Neutrophil (primary cell): ENCODE measurements around the gene PIH1D2.
"Not testable (repeated sequence)": the region's sequence is repeated elsewhere in the genome, so short reads cannot be mapped to it uniquely, and the experiment has no call there.

ENCODE experiments used
- H3K27ac ChIP-seq: fragments of 200-600 bp; sonication (generic); 2 replicates; pipeline ENCODE4 v1.5.1; 2016; ENCODE audit warnings: mild to moderate bottlenecking, moderate library complexity
- H3K27me3 ChIP-seq: fragments of 200-600 bp; sonication (generic); 2 replicates; pipeline ENCODE4 v1.6.0; 2016; ENCODE audit warnings: mild to moderate bottlenecking
- H3K36me3 ChIP-seq: fragments of 200-600 bp; sonication (generic); 2 replicates; pipeline ENCODE4 v1.5.1; 2017
- H3K4me1 ChIP-seq, 2 experiments: fragments of 200-600 bp in 1 of 2; sonication (generic) in 1 of 2; 1 replicate in 1 of 2; 2 replicates in 1 of 2; pipeline versions ENCODE4 v1.5.1 to v1.6.1; 2013 to 2016; ENCODE audit warnings: low read depth in 1 of 2, low read length in 1 of 2, mild to moderate bottlenecking in 1 of 2, moderate library complexity in 1 of 2; ENCODE audit not compliant: control insufficient read depth in 1 of 2, insufficient read depth in 1 of 2
- H3K4me3 ChIP-seq, 2 experiments: fragments of 200-600 bp in 1 of 2; sonication (generic) in 1 of 2; 1 replicate in 1 of 2; 2 replicates in 1 of 2; pipeline ENCODE4 v1.5.1; 2013 to 2016; ENCODE audit warnings: low read depth in 1 of 2, low read length in 1 of 2, mild to moderate bottlenecking in 1 of 2, moderate library complexity in 1 of 2
- H3K9me3 ChIP-seq: fragments of 200-600 bp; sonication (generic); 2 replicates; pipeline ENCODE4 v1.5.1; 2016
- CTCF ChIP-seq: fragments of 200-600 bp; sonication (generic); IDR thresholded peaks from 2 replicates; pipeline ENCODE4 v1.5.1; 2016; ENCODE audit warnings: antibody characterized with exemption

The PIH1D2 gene

GRCh38 chr11:112051768-112052167, 22.0 kb downstream of the PIH1D2 start:
- Histone ChIP-seq H3K27ac (no peak overlapping the region), H3K4me3 (no peak overlapping the region), H3K4me1 (no peaks in the 10 kb centered on the region), H3K27me3 (no peaks in the 10 kb centered on the region), H3K9me3 (no peaks in the 10 kb centered on the region), H3K36me3 (peaks cover 40% of the 10 kb centered on the region)
- no peak for TF ChIP-seq CTCF

GRCh38 chr11:112050721-112051120, 23.1 kb downstream of the PIH1D2 start:
- Histone ChIP-seq H3K27ac (no peak overlapping the region), H3K36me3 (peaks cover 44% of the 10 kb centered on the region), H3K4me1 (no peaks in the 10 kb centered on the region), H3K27me3 (no peaks in the 10 kb centered on the region), H3K4me3 (no peak overlapping the region), H3K9me3 (no peaks in the 10 kb centered on the region)
- TF ChIP-seq CTCF: no peak

GRCh38 chr11:112049777-112050176, 24.0 kb downstream of the PIH1D2 start:
- Histone ChIP-seq H3K36me3 (peaks cover 51% of the 10 kb centered on the region), H3K9me3 (no peaks in the 10 kb centered on the region), H3K4me1 (no peaks in the 10 kb centered on the region), H3K27ac (no peak overlapping the region), H3K4me3 (no peak overlapping the region), H3K27me3 (no peaks in the 10 kb centered on the region)
- no peak for TF ChIP-seq CTCF

GRCh38 chr11:112048256-112048655, 25.6 kb downstream of the PIH1D2 start:
- not testable (repeated sequence) for H3K27ac ChIP-seq, H3K4me1 ChIP-seq, H3K27me3 ChIP-seq, H3K4me3 ChIP-seq, H3K9me3 ChIP-seq
- peaks cover 37% of the 10 kb centered on the region for H3K36me3 ChIP-seq

- H3K36me3 ChIP-seq: peaks cover 21% of the 10 kb centered on the region
- H3K4me3 ChIP-seq, H3K4me1 ChIP-seq, H3K9me3 ChIP-seq, H3K27me3 ChIP-seq, H3K27ac ChIP-seq: not testable (repeated sequence)
These were observed 27.2 kb downstream of the PIH1D2 start for GRCh38 chr11:112046647-112047046.

GRCh38 chr11:112044961-112045360, 28.9 kb downstream of the PIH1D2 start:
- Histone ChIP-seq H3K27me3 (no peaks in the 10 kb centered on the region), H3K36me3 (peaks cover 16% of the 10 kb centered on the region), H3K27ac (no peak overlapping the region), H3K4me1 (no peaks in the 10 kb centered on the region), H3K4me3 (no peak overlapping the region), H3K9me3 (no peaks in the 10 kb centered on the region)
- no peak for TF ChIP-seq CTCF

- H3K27me3 ChIP-seq: no peaks in the 10 kb centered on the region
- no peak for TF ChIP-seq CTCF
- H3K9me3 ChIP-seq: no peaks in the 10 kb centered on the region
- H3K4me3 ChIP-seq: no peak overlapping the region
- peaks cover 33% of the 10 kb centered on the region for H3K36me3 ChIP-seq
- no peak overlapping the region for H3K27ac ChIP-seq
- no peaks in the 10 kb centered on the region for H3K4me1 ChIP-seq
These were observed 30.9 kb downstream of the PIH1D2 start for GRCh38 chr11:112042961-112043304.
